H1 (cell line): ENCODE results near the gene ARPIN. TPM values are rescaled to one million over a fixed set of nuclear protein-coding genes. Genes with fewer than 3 reads are reported as not detected.

Experiments
- CTCF ChIA-PET: fragments of 300-600 bp; sonication (Branson Sonifier 250); formaldehyde crosslinking; loops from one replicate; lab custom pipeline; 2021; ENCODE audit not compliant: partially characterized antibody; lab: Charles Lee
- POLR2A ChIA-PET: fragments of 300-600 bp; sonication (Branson Sonifier 250); formaldehyde crosslinking; loops from one replicate; lab custom pipeline; 2021; ENCODE audit warnings: inconsistent platforms; ENCODE audit not compliant: partially characterized antibody; lab: Charles Lee
- DNase-seq, 2 experiments: peaks; one replicate each; pipeline versions ENCODE4 v3.0.0 to v3.0.0-alpha.2; 2010 to 2022; ENCODE audit warnings: low spot score in 2 of 2, low read depth in 1 of 2, mixed read lengths in 1 of 2
- FAIRE-seq: peaks from 2 replicates; lab custom pipeline; 2011; peaks lifted over from hg19 to GRCh38; lab: Jason Lieb, UNC
- H2AFZ ChIP-seq: 2 replicates; pipeline ENCODE4 v1.8.1; 2012; ENCODE audit warnings: low read length, inconsistent platforms
- H2AK5ac ChIP-seq: 2 replicates; pipeline ENCODE4 v1.6.1; 2013; ENCODE audit warnings: low read depth, low read length
- H2BK120ac ChIP-seq: replicated peaks from 2 replicates; pipeline ENCODE3; 2013; ENCODE audit warnings: low read depth, low read length, inconsistent platforms
- H2BK12ac ChIP-seq: 2 replicates; pipeline ENCODE4 v1.6.1; 2013; ENCODE audit warnings: low read depth, low read length
- H2BK15ac ChIP-seq: 2 replicates; pipeline ENCODE4 v1.6.1; 2013; ENCODE audit warnings: low read length
- H2BK20ac ChIP-seq: 2 replicates; pipeline ENCODE4 v1.6.1; 2013; ENCODE audit warnings: low read length
- H2BK5ac ChIP-seq: 2 replicates; pipeline ENCODE4 v1.6.1; 2013; ENCODE audit warnings: low read depth, low read length
- H3K14ac ChIP-seq: 2 replicates; pipeline ENCODE4 v1.6.1; 2013; ENCODE audit warnings: inconsistent platforms; ENCODE audit not compliant: insufficient read length
- H3K18ac ChIP-seq: 2 replicates; pipeline ENCODE4 v1.6.1; 2013; ENCODE audit warnings: low read length; ENCODE audit errors: extremely low read depth
- H3K23ac ChIP-seq: 2 replicates; pipeline ENCODE4 v1.6.1; 2013; ENCODE audit warnings: inconsistent platforms; ENCODE audit not compliant: insufficient read length
- H3K23me2 ChIP-seq: 2 replicates; pipeline ENCODE4 v1.6.1; 2013; ENCODE audit warnings: low read depth, low read length
- H3K27ac ChIP-seq: 2 replicates; pipeline ENCODE4 v1.6.1; 2011; ENCODE audit warnings: low read depth, low read length, inconsistent platforms
- H3K27me3 ChIP-seq, 4 experiments: replicated peaks in 1 of 4; 1 replicate in 1 of 4; 2 replicates in 3 of 4; pipeline versions ENCODE4 v1.6.1 to v1.8.1; 2011 to 2013; ENCODE audit warnings: low read length in 3 of 4, mild to moderate bottlenecking in 3 of 4, inconsistent platforms in 2 of 4, mixed read lengths in 2 of 4, moderate library complexity in 1 of 4; ENCODE audit not compliant: control insufficient read depth in 3 of 4, insufficient read depth in 3 of 4; ENCODE audit errors: extremely low read depth in 1 of 4
- H3K36me3 ChIP-seq, 4 experiments: 2 replicates each; pipeline versions ENCODE4 v1.6.1 to v1.8.1; 2011 to 2013; ENCODE audit warnings: mild to moderate bottlenecking in 4 of 4, low read length in 3 of 4, moderate library complexity in 2 of 4, control low read depth in 1 of 4, inconsistent platforms in 1 of 4; ENCODE audit not compliant: insufficient read depth in 4 of 4, control insufficient read depth in 2 of 4
- H3K4ac ChIP-seq: replicated peaks from 2 replicates; pipeline ENCODE3; 2013; ENCODE audit warnings: low read length, low read depth, mixed read lengths, inconsistent platforms; ENCODE audit not compliant: insufficient read length
- H3K4me1 ChIP-seq, 4 experiments: replicated peaks in 1 of 4; 1 replicate in 1 of 4; 2 replicates in 3 of 4; pipeline versions ENCODE4 v1.6.1 to v1.8.1; 2011 to 2013; ENCODE audit warnings: low read length in 3 of 4, inconsistent platforms in 2 of 4, mixed read lengths in 1 of 4; ENCODE audit not compliant: insufficient read depth in 4 of 4, control insufficient read depth in 3 of 4
- H3K4me2 ChIP-seq, 2 experiments: 2 replicates each; pipeline versions ENCODE4 v1.6.1 to v1.8.1; 2011 to 2013; ENCODE audit warnings: low read depth in 2 of 2, low read length in 2 of 2, control low read depth in 1 of 2, inconsistent platforms in 1 of 2, mild to moderate bottlenecking in 1 of 2; ENCODE audit not compliant: insufficient read depth in 1 of 2
- H3K4me3 ChIP-seq, 4 experiments: fragments of 200-600, 300-600 bp in 1 of 4; sonication (generic), shearing (Covaris generic), sonication (Bioruptor Twin) in 1 of 4; 2 replicates each; pipeline versions ENCODE4 v1.5.1 to v1.8.1; 2011 to 2016; ENCODE audit warnings: low read length in 4 of 4, low read depth in 3 of 4, control low read depth in 2 of 4, inconsistent platforms in 2 of 4, mild to moderate bottlenecking in 2 of 4, mixed read lengths in 1 of 4, moderate library complexity in 1 of 4; ENCODE audit not compliant: insufficient read depth in 2 of 4; ENCODE audit errors: extremely low read depth in 1 of 4
- H3K56ac ChIP-seq: replicated peaks from 2 replicates; pipeline ENCODE3; 2013; ENCODE audit warnings: low read depth, mild to moderate bottlenecking, mixed read lengths, low read length, inconsistent platforms; ENCODE audit not compliant: insufficient read length
- H3K79me1 ChIP-seq: 2 replicates; pipeline ENCODE4 v1.6.1; 2013; ENCODE audit warnings: low read depth, low read length, control low read depth
- H3K79me2 ChIP-seq, 2 experiments: 2 replicates each; pipeline versions ENCODE4 v1.6.1 to v1.8.1; 2012 to 2013; ENCODE audit warnings: low read length in 2 of 2, mild to moderate bottlenecking in 2 of 2, inconsistent platforms in 1 of 2; ENCODE audit not compliant: insufficient read depth in 2 of 2, control insufficient read depth in 1 of 2
- H3K9ac ChIP-seq, 4 experiments: replicated peaks in 1 of 4; 1 replicate in 1 of 4; 2 replicates in 3 of 4; pipeline versions ENCODE4 v1.6.1 to v1.8.1; 2011 to 2013; ENCODE audit warnings: low read depth in 3 of 4, low read length in 3 of 4, control low read depth in 2 of 4, mild to moderate bottlenecking in 2 of 4, moderate library complexity in 2 of 4, inconsistent platforms in 1 of 4; ENCODE audit errors: extremely low read depth in 1 of 4
- H3K9me3 ChIP-seq, 2 experiments: 2 replicates each; pipeline versions ENCODE4 v1.6.1 to v1.8.1; 2012 to 2013; ENCODE audit warnings: mild to moderate bottlenecking in 2 of 2, moderate library complexity in 2 of 2, control low read depth in 1 of 2, inconsistent platforms in 1 of 2, low read depth in 1 of 2, low read length in 1 of 2, mixed read lengths in 1 of 2; ENCODE audit not compliant: insufficient read depth in 2 of 2
- H4K20me1 ChIP-seq, 2 experiments: replicated peaks in 1 of 2; 2 replicates each; pipeline versions ENCODE3 to v1.8.1; 2011 to 2013; ENCODE audit warnings: inconsistent platforms in 2 of 2, low read length in 2 of 2, mild to moderate bottlenecking in 1 of 2; ENCODE audit not compliant: insufficient read depth in 2 of 2, control insufficient read depth in 1 of 2
- H4K5ac ChIP-seq: 2 replicates; pipeline ENCODE4 v1.6.1; 2013; ENCODE audit warnings: low read length, low read depth, mixed read lengths, inconsistent platforms; ENCODE audit not compliant: insufficient read length
- H4K8ac ChIP-seq: 2 replicates; pipeline ENCODE4 v1.8.0; 2013; ENCODE audit warnings: mild to moderate bottlenecking, moderate library complexity, low read length, inconsistent platforms; ENCODE audit not compliant: insufficient read depth; ENCODE audit errors: extremely low read depth
- H4K91ac ChIP-seq: replicated peaks from 2 replicates; pipeline ENCODE3; 2013; ENCODE audit warnings: low read length, mixed read lengths, inconsistent platforms; ENCODE audit not compliant: insufficient read length
- BCL11A ChIP-seq, 2 experiments: IDR thresholded peaks; one replicate each; pipeline ENCODE4 v1.6.1; 2011; ENCODE audit warnings: low read depth in 2 of 2, low read length in 2 of 2, mild to moderate bottlenecking in 2 of 2
- CTBP2 ChIP-seq: IDR thresholded peaks from 2 replicates; pipeline ENCODE4 v1.7.0; 2011; ENCODE audit warnings: borderline replicate concordance, mild to moderate bottlenecking, moderate library complexity, mixed read lengths, low read length; ENCODE audit not compliant: insufficient read depth, insufficient read length
- EP300 ChIP-seq, 2 experiments: IDR thresholded peaks; 1 replicate in 1 of 2; 2 replicates in 1 of 2; pipeline ENCODE4 v1.6.1; 2011 to 2012; ENCODE audit warnings: low read depth in 2 of 2, low read length in 2 of 2, mild to moderate bottlenecking in 2 of 2, borderline replicate concordance in 1 of 2, inconsistent platforms in 1 of 2, moderate library complexity in 1 of 2
- KDM1A ChIP-seq: fragments of 200-600, 300-600 bp; sonication (generic); IDR thresholded peaks from 2 replicates; pipeline ENCODE4 v1.7.1; 2016; ENCODE audit warnings: mild to moderate bottlenecking, low read length, borderline replicate concordance
- POU5F1 ChIP-seq: IDR thresholded peaks from 2 replicates; pipeline ENCODE4 v1.6.1; 2011; ENCODE audit warnings: low read depth, mild to moderate bottlenecking, low read length, moderate library complexity
- SAP30 ChIP-seq: fragments of 300-600 bp; sonication (generic); IDR thresholded peaks from 2 replicates; pipeline ENCODE4 v1.7.1; 2012; ENCODE audit warnings: low read length, moderate library complexity, mild to moderate bottlenecking, inconsistent platforms; ENCODE audit not compliant: insufficient read depth, insufficient replicate concordance
- SIN3A ChIP-seq, 2 experiments: IDR thresholded peaks in 1 of 2; conservative IDR thresholded peaks in 1 of 2; 2 replicates each; pipeline ENCODE4 v1.6.1; 2011 to 2012; ENCODE audit warnings: low read length in 2 of 2, improper control_type of control experiment in 1 of 2, low read depth in 1 of 2, mild to moderate bottlenecking in 1 of 2
- SRF ChIP-seq: IDR thresholded peaks from 2 replicates; pipeline ENCODE4 v1.6.1; 2011; ENCODE audit warnings: mild to moderate bottlenecking, low read depth, low read length, moderate library complexity
- WGBS, 2 experiments: shearing (Covaris generic) in 1 of 2; methylation state at CpG; one replicate each; pipeline versions ENCODE4 v1.1.6 to v1.1.7; 2013 to 2015; ENCODE audit warnings: low lambda C conversion rate in 2 of 2, mixed read lengths in 2 of 2, inconsistent platforms in 1 of 2, low coverage in 1 of 2, missing lambda C conversion rate in 1 of 2; ENCODE audit not compliant: insufficient replicate concordance in 2 of 2, insufficient coverage in 1 of 2, insufficient read length in 1 of 2; ENCODE audit errors: extremely low coverage in 1 of 2, missing lambda C conversion rate in 1 of 2; 5-methylcytosine and 5-hydroxymethylcytosine counted together
- polyA plus RNA-seq, 7 experiments: library from polyadenylated mRNA; depleted of rRNA in 3 of 7; stranded (reverse) in 5 of 7; unstranded in 2 of 7; fragments of >200 nt in 5 of 7; fragments of 200-250 nt in 2 of 7; gene quantifications; 1 replicate in 5 of 7; 2 replicates in 1 of 7; 4 replicates in 1 of 7; pipeline versions ENCODE4 v1.2.1 to v1.2.3, GENCODE V29; 2011 to 2013; ENCODE audit warnings: missing spikeins in 2 of 7, mixed read lengths in 2 of 7
- total RNA-seq: library from RNA; stranded (reverse); fragmentation: NEBNext Ultra II Directional; extraction: Animal tissue kit (Norgen Biotek cat#: 25700); gene quantifications from 2 replicates; pipeline ENCODE4 v1.2.1, GENCODE V29; 2021

ARPIN gene
- total and polyA plus RNA-seq, 2 of the 8 experiments (the other 6 are each of a cell fraction or from before 2014, with no cell fraction given): 3.1 to 3.9 TPM

GRCh38 chr15:89936786-89937265 lies 24.1 kb upstream of the ARPIN start:
- Histone ChIP-seq H3K79me1 (no peaks in the 10 kb centered on the region), H4K20me1 (no peaks in the 10 kb centered on the region), H3K4me1 (no peaks in the 10 kb centered on the region), H3K79me2 (no peaks in the 10 kb centered on the region), H3K27ac (no peak overlapping the region), H3K4me3 (no peak overlapping the region), H3K27me3 (no peaks in the 10 kb centered on the region), H2BK20ac (no peak overlapping the region), H2BK12ac (no peak overlapping the region), H2AK5ac (no peak overlapping the region), H3K18ac (no peak overlapping the region), H3K23me2 (no peaks in the 10 kb centered on the region), H2BK120ac (no peak overlapping the region), H4K5ac (no peak overlapping the region), H3K36me3 (no peaks in the 10 kb centered on the region), H4K8ac (no peak overlapping the region), H3K56ac (no peak overlapping the region), H3K4ac (no peak overlapping the region), H3K9ac (no peak overlapping the region), H2BK15ac (no peak overlapping the region), H4K91ac (no peak overlapping the region), H2AFZ (no peak overlapping the region), H2BK5ac (no peak overlapping the region), H3K23ac (no peak overlapping the region), H3K4me2 (no peak overlapping the region), H3K9me3 (no peaks in the 10 kb centered on the region), H3K14ac (no peak overlapping the region)
- FAIRE-seq (no peak), DNase-seq (no peak)
- ChIA-PET POLR2A (interaction anchor here (2.3 kb wide), 1 partner anchor 24 kb away, joined by 7 read pairs; the partner anchor contains the start of gene ARPIN), CTCF (interaction anchor here (0.8 to 3.2 kb wide), 5 partner anchors 11 to 38 kb away, joined by 3 to 12 read pairs (median 5); no protein-coding TSS in a partner anchor)
- WGBS, 2 experiments: 91% methylated on average over 14 of the region's 14 CpGs; no CpG with 5 or more reads in 1 of the 2 experiments
- TF ChIP-seq EP300 (IDR thresholded peaks at IDR 0.05; ENCODE audit: borderline replicate concordance in 1 of 2, low read depth in 2 of 2, low read length in 2 of 2) (no peak), POU5F1 (no peak), BCL11A (IDR thresholded peaks at IDR 0.05; ENCODE audit: low read depth in 2 of 2, low read length in 2 of 2) (no peak), SRF (no peak), SIN3A (conservative IDR thresholded peaks at IDR 0.05 in 1 of 2, IDR thresholded peaks at IDR 0.05 in 1 of 2; ENCODE audit: low read depth in 1 of 2, low read length in 2 of 2) (no peak), SAP30 (no peak), KDM1A (no peak), CTBP2 (no peak)
